Hematopoietic multipotent progenitor cell treated with erythropoietin and hydrocortisone succinate and interleukin-3 and kit ligand, for 6 days (in vitro differentiated cells): ENCODE results near the gene TADA2B.
"Not testable (repeated sequence)": the region's sequence is repeated elsewhere in the genome, so short reads cannot be mapped to it uniquely, and the experiment has no call there.

Source experiments
- DNase-seq: peaks from one replicate; pipeline ENCODE4 v3.0.0-alpha.2; 2015

The TADA2B gene

DNA sequence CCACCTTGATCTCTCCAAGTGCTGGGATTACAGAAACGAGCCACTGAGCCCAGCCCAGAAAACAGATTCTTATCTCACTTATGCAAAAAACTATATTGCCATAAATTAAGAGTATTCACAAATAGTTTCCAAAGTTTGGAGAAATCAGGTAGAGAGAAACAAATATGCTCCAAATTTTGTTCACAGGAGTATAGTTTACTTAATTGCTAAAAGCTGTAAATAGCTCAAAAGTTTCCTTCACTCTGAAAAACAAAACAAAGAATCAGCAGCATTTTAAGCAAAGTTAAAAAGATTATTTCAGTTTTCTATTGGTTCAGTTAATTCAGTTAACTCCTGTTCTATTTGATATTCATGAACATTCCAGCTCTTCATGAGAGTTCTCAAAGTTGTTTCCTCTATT lies 43.2 kb downstream of the TADA2B start:
- no peak for DNase-seq

DNA sequence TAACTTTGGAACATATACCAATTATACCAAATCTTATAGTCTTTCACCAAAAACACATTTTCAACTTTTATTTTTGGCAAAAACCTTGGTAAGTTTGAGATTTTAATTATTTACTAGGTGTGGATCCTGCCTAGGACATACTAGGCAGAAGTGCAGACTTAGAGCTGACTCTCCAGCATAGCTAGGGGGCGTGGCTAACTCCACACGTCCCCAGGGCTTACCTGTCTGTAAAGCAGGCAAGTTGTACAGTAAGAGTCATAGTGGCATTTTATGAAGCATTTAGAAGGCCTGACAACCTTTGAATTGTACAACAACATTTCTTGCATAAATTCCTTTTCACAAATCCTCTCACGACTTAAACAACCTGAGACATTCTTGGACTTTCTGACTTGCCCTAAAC lies 43.9 kb downstream of the TADA2B start:
- no peak for DNase-seq

DNA sequence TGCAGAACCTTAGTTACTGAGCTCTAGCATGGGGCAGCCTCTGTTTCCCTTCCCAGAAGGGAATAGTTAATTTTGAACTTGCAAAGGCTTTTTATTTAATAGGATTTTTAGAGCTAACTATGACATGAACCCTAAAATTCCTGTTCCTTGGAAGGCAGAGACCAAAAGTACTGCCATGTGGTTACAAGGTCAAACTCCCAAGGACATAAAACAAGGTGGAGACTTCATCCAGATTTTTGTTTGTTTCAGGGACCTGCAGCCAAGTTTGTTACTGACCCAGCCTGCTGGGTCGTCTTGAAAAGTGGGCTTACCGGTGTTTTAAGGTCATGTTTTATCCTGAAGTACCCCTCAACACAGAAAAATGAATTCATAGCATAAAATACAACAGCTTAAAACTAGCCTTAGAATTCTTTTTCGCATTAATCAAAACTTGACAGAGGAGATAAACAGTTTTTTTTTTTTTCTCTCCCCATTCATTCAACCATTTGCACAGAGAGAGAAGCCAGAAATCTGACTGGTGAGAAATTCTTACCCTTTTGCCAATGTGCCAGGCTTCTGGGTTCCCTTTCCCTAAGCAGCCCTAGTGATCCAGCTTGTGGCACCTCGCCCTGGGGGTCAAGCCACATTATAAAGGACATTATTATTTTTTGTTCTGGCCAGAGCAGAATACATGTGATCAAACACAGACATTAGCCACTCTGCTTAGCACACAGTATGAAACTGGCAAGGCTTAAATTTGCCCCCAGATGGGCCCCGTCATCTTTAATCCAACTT lies 46.2 kb downstream of the TADA2B start:
- DNase-seq: no peak

- no peak for DNase-seq
Observed at GRCh38 chr4:7092026-7092425, 48.9 kb downstream of the TADA2B start.

DNA sequence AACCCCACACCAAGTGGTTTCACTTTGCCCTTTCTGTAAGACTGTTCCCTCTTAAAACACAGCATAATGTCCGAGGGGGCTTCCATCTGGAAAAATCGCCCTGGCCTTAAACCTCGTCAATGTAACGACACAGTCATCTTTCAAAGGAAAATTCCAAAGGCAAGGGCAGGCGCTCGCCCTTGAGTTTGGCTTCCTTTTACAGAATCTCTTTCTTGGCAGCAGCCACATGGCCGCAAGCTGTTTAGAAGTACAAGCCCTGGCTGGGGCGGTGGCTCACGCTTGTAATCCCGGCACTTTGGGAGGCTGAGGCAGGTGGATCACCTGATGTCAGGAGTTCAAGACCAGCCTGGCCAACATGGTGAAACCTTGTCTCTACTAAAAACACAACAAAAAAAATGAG lies 51.7 kb downstream of the TADA2B start:
- DNase-seq: no peak

GRCh38 chr4:7095611-7096155 lies 52.5 kb downstream of the TADA2B start:
- DNase-seq: no peak

GRCh38 chr4:7096236-7096635 lies 53.1 kb downstream of the TADA2B start:
- no peak for DNase-seq

GRCh38 chr4:7101692-7102515 lies 58.7 kb downstream of the TADA2B start:
- DNase-seq: peak; percentile 84

DNA sequence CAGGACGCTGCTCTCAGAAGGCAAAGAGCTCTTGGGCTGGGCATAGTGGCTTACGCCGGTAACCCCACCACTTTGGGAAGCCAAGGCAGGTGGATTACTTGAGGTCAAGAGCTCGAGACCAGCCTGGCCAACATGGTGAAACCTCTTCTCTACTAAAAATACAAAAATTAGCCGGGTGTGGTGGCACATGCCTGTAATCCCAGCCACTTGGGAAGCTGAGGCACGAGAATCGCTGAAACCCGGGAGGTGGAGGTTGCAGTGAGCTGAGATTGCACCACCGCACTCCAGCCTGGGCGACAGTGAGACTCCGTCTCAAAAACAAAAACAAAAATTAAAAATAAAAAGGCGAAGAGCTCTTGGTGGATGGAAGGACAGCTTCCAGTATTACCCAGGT lies 59.3 kb downstream of the TADA2B start:
- DNase-seq: not testable (repeated sequence)

- peak; percentile 94 for DNase-seq
Observed at GRCh38 chr4:7103031-7103606, 59.9 kb downstream of the TADA2B start.

DNA sequence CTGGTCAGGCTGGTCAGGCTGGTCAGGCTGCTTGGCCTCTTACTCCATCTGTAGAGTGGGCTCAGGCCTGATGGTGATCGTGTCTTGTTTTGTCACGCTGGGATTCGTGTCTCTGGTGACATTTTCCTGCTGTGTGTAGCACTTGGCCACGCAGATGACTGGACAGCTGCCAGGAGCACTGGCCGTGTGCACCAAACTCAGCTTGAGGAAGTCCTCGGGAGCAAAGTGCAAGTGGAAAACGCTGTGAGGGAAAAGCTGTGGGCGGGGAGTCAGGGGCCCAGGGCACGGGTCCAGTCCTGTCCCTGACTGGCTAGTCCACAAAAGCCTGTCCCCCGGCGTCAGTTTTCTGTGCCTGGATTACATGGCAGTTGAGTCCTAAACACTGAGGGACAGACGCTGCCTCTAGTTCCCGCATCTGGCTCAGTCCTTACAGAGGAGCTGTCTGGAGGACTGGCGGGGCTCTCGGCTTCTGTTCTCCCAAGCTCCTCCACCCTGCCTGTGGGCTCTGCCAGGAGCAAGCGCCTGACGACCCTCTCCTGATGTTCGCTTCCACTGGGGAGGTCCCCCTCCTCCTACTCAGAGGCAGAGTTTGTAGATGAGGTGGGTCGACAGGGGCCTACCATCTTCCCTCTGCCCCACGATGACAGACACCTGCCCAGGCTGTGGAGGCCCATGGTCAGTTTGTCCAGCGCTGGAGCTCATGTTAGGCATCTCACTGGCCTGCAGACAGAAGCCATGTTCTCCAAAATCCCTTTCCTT lies 60.6 kb downstream of the TADA2B start:
- DNase-seq: peak; percentile 16

- DNase-seq: no peak
Observed at GRCh38 chr4:7104366-7105031, 61.3 kb downstream of the TADA2B start.

DNA sequence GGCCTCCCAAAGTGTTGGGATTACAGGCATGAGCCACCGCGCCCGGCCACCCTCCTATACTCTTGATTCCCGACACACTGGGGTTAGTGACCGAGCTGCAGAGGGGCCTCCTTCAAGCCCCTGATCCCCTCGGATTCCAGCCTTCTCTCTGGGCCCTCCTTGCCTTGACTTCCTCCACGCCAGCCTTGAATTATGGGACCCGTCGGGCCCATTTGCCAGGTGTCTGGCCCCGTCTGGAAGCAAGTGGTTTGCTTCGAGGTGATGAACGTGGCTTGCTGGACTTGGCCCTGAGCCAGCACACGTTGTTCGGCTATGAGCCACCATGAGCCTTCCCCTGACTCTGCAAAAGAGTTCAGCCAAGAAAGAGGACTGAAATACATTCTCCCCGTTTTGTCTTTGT lies 62.1 kb downstream of the TADA2B start:
- DNase-seq: no peak

DNA sequence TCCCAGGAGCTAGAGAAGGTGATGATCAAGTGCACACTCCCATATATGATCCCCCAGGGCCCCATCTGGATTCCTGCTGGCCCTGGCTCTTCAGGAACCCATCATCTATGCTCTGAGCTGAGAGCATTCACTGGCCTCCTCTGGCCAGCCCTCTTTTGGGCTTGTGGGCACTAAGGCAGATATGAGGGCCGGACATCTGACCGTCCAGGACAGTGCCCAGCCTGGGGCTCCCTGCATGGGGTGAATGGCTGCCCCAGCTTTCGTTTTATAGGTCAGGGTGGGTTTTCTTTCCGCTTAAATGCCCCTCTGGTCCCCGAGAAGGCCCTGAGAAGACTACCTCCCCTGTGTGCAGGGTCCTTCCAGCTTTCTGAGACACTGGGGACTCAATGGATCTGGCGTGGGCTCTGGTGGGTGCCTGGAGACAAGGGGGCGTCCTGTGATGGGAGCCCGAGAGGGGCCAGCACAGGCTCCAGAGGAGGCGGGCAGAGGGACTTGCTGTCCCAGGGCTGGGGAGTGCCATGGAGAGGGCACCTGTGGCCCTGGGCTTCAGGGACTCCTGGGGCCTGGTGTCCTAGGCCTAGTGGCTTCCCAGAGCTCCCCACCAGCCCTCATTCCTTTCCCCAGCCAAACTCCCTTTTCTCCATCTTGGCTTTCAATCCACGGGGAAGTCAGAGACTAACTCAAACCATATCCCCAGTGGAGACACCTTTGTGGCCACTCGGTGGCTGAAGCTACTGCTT lies 64.2 kb downstream of the TADA2B start:
- no peak for DNase-seq
